IPS DF 6.9 (cell line): ENCODE data around the gene GATAD2B.

Experiments
- DNase-seq: peaks from one replicate; pipeline ENCODE4 v3.0.0-alpha.2; 2013; ENCODE audit warnings: low read depth, low spot score
- H3K27ac ChIP-seq: one replicate; pipeline ENCODE4 v1.5.1; 2013; ENCODE audit warnings: low read length, control low read depth
- H3K27me3 ChIP-seq: 2 replicates; pipeline ENCODE4 v1.6.1; 2013; ENCODE audit warnings: mild to moderate bottlenecking, low read length; ENCODE audit not compliant: control insufficient read depth, insufficient read depth
- H3K36me3 ChIP-seq: 2 replicates; pipeline ENCODE4 v1.6.1; 2013; ENCODE audit warnings: low read length; ENCODE audit not compliant: control insufficient read depth, insufficient read depth
- H3K4me1 ChIP-seq: 2 replicates; pipeline ENCODE4 v1.6.1; 2013; ENCODE audit warnings: low read length; ENCODE audit not compliant: control insufficient read depth, insufficient read depth
- H3K4me3 ChIP-seq: 2 replicates; pipeline ENCODE4 v1.5.1; 2013; ENCODE audit warnings: mild to moderate bottlenecking, low read length
- H3K9me3 ChIP-seq: 2 replicates; pipeline ENCODE4 v1.6.1; 2013; ENCODE audit warnings: low read length, inconsistent platforms; ENCODE audit not compliant: control insufficient read depth, insufficient read depth
- WGBS: extraction: QIAGEN DNeasy Blood & Tissue Kit; methylation state at CpG from one replicate; pipeline ENCODE4 v1.1.7; 2013; ENCODE audit warnings: mixed read lengths, missing lambda C conversion rate; ENCODE audit not compliant: insufficient read length, insufficient coverage; 5-methylcytosine and 5-hydroxymethylcytosine counted together

GATAD2B gene

DNA sequence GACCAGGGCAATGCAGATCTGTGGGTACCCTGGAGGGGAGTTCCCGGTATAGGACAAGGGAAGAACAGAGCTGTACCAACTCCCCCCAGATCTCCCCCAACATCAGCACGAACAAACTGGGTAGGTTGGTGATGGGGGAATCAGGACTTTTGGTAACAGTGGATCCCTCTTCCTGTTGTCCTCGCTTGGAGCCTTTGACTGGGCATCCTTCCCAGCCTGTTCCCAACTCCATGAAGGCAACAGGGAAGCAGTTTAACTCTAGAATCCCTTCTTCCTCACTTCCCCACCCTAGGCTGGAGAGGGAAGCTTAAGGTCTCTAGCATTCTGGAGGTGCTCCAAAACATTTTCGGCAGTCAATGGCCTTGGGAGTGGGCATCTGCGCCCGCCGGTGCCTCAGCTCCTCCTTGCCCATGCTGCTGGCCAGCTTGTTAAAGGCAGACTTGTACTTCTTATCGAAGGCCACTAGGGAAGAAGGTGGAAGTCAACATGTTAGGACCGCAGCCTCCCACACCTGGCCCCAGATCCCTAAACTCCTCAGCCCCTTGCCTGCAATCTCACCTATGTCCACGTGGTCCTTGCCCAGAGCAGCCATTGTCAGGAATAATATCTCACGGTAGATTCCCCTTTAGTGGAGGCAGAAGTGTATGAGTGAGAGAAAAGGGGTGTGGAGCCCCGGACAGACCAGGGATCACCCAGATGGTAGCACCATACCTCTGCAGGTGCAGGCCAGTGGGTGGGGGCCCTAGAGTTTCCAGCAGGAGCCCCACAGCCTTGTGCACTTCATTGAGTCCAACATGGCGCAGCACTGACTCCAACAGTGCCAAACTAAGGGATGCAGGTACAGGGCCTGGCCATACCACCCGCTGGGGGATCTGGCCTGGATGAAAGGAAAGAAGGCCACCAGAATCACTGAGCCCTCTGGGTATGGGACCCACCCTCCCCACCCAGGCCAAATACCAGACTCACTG is 7.5 kb upstream of the GATAD2B start:
- no CpG with 5 or more reads among the region's 14 CpGs for WGBS
- no peak for DNase-seq
- H3K36me3 ChIP-seq, result peaks cover 21% of the 10 kb centered on the region

DNA sequence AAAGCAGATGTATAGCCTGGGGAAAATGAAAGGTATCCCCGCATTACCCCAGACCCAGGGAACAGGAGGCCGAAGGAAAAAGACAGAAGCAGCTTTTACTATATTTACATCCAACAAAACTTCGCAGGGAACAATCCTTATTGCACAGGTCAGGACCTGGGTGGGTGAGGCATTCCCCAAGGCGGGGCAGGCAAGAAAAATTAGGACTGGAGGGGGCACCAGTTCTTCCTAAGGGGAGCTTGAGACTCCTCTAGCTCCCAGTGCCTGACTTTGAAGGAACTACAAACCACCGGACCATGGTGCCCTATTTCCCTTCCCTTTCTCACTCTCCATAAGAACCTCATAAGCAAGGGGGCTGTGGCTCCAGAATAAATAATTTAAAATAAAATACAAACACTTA is 6.7 kb upstream of the GATAD2B start:
- no peaks in the 10 kb centered on the region for H3K4me1 ChIP-seq
- no peaks in the 10 kb centered on the region for H3K9me3 ChIP-seq
- no CpG with 5 or more reads among the region's 5 CpGs for WGBS
- H3K4me3 ChIP-seq, result no peak overlapping the region
- H3K36me3 ChIP-seq, result peaks cover 17% of the 10 kb centered on the region
- H3K27me3 ChIP-seq, result no peaks in the 10 kb centered on the region
- no peak overlapping the region for H3K27ac ChIP-seq
- no peak for DNase-seq

More for the DNA sequence above, 7.5 kb upstream of the GATAD2B start:
- no peaks in the 10 kb centered on the region for H3K27me3 ChIP-seq
- no peak overlapping the region for H3K4me3 ChIP-seq
- no peaks in the 10 kb centered on the region for H3K4me1 ChIP-seq
- no peaks in the 10 kb centered on the region for H3K9me3 ChIP-seq
- no peak overlapping the region for H3K27ac ChIP-seq

DNA sequence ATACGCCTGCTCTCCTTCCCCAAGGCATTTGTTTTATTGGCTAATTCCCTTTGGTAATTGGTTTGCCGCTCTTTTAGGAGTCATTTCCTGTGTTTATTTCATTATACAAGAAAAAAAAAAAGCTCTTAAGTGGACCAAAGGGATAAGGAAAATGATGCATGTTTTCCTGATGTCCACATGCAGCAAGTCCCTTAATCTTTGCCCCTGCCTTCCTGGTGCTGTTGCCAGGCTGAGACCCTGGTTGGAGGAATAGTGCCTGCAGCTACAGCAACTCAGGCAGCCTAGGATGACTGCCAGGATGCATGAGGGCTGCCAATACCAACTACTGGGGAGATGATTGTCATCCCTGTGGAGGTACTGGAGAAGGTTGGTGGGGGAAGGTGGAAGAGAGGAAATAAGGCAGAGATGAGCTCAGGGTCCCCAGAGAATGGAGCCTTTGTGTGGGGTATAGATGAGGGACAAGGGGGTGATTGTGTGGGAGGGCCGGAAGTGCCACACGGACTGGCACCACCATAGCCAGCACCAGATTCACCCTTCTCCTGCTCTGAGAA is 6.1 kb upstream of the GATAD2B start:
- no peaks in the 10 kb centered on the region for H3K4me1 ChIP-seq
- no peaks in the 10 kb centered on the region for H3K27me3 ChIP-seq
- no CpG with 5 or more reads among the region's 4 CpGs for WGBS
- H3K9me3 ChIP-seq, result no peaks in the 10 kb centered on the region
- peaks cover 17% of the 10 kb centered on the region for H3K36me3 ChIP-seq
- no peak for DNase-seq
- H3K27ac ChIP-seq, result no peak overlapping the region
- H3K4me3 ChIP-seq, result no peak overlapping the region

GRCh38 chr1:153928245-153928644 is 5.5 kb upstream of the GATAD2B start:
- Histone ChIP-seq H3K4me3 (no peak overlapping the region), H3K27ac (no peak overlapping the region), H3K27me3 (no peaks in the 10 kb centered on the region), H3K9me3 (no peaks in the 10 kb centered on the region), H3K36me3 (peaks cover 11% of the 10 kb centered on the region), H3K4me1 (no peaks in the 10 kb centered on the region)
- DNase-seq, result no peak
- no CpG with 5 or more reads among the region's 1 CpG for WGBS

- no CpG with 5 or more reads among the region's 4 CpGs for WGBS
Measured at GRCh38 chr1:153926405-153926804, 3.6 kb upstream of the GATAD2B start.

DNA sequence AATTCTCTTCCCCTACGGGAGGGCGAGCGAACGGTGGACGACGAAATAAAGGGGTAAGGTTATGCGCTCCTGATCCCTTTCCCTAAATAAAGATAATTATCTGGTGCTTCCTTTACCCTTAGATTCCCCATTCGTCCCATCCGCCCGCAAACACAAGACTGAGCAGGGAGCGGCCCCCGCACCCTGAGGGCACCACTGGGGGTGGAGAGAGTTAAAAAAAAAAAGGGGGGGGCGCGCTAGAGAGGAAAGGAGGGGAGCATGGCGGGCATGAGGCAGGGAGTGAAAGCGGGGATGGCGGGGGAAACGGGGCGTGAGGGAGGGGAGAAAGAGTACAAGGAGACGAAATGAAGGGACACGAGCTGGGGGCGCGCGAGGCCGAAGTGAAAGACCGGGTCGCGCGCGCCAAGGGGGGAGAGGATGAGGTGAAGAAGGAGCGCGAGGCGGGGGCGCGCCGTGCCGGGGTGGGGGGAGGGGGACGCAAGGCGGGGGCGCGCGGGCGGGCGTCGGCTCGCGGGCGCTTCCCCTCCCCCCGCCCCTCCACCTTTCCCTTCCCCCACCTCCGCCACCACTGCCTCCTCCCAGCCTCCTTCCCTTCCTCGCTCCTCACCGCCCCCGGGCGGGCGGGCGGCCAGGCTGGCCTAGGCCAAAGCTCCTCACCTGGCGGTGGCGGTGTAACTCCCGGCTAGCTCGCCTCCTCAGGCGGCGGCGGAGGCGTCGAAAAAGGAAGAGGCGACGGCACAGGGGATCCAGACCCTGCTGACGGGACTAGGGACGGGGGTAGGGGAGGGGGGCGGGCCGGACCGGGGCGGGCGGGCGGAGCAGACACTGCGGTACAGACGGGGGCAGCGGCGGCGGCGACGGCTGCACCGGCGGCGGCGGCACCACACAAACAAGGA is 448 bp downstream of the GATAD2B start:
- 0 out of 2 replicates have a peak, but pooled peaks cover 4% of the 10 kb centered on the region for H3K36me3 ChIP-seq
- no peak overlapping the region for H3K27ac ChIP-seq
- no peaks in the 10 kb centered on the region for H3K9me3 ChIP-seq
- peaks cover 2% of the 10 kb centered on the region; the same call in 1 of the 2 replicates for H3K4me1 ChIP-seq
- peak overlapping the region; percentile 72 for H3K4me3 ChIP-seq
- no peak for DNase-seq
- WGBS, result no CpG with 5 or more reads among the region's 86 CpGs
- H3K27me3 ChIP-seq, result no peaks in the 10 kb centered on the region

More at GRCh38 chr1:153926405-153926804, 3.6 kb upstream of the GATAD2B start:
- H3K27ac ChIP-seq, result no peak overlapping the region
- no peaks in the 10 kb centered on the region for H3K27me3 ChIP-seq
- no peaks in the 10 kb centered on the region for H3K4me1 ChIP-seq
- H3K36me3 ChIP-seq, result 0 out of 2 replicates have a peak, but pooled peaks cover 4% of the 10 kb centered on the region
- H3K4me3 ChIP-seq, result no peak overlapping the region
- DNase-seq, result no peak
- H3K9me3 ChIP-seq, result no peaks in the 10 kb centered on the region

- no CpG with 5 or more reads among the region's 10 CpGs for WGBS
- no peaks in the 10 kb centered on the region for H3K27me3 ChIP-seq
Measured at GRCh38 chr1:153921803-153922075, 1.0 kb downstream of the GATAD2B start.

DNA sequence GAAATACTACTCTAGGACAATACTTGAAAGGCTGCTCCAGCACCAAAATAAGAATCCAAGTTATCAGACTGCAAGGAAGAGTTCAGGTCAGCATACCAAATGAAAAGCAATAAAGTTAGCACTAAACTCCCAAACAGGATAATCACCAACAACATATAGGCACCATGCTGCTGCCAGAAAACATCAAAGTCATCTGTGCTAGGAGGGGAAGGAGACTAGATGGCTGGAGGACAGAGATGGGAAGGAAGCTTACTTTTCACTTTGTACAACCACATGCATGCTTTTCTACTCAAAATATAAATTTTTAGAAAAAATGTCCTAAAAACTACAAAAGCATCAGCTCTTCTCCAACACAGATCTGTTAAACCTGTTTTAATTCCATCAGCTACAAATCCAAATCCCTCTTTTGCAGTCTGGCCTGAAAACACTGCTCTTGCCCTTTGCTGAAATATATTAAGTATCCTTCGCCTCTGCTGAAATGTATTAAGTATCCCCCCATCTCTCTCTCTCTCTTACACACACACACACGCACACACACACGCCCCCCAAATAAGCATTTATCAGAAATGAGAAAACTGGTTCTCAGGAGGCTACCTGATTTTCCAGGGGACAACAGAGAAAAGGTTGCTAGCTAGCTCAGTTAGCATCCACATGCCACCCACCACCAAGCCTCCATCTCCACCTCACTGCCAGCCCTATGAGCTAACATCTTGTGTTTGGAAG is 1.5 kb downstream of the GATAD2B start:
- WGBS, result no CpG with 5 or more reads among the region's 3 CpGs
- Histone ChIP-seq H3K27ac (no peak overlapping the region), H3K4me3 (peak overlapping the region; percentile 72; the same call in 1 of the 2 replicates), H3K27me3 (no peaks in the 10 kb centered on the region), H3K36me3 (0 out of 2 replicates have a peak, but pooled peaks cover 4% of the 10 kb centered on the region), H3K4me1 (peaks cover 2% of the 10 kb centered on the region; the same call in 1 of the 2 replicates), H3K9me3 (no peaks in the 10 kb centered on the region)
- no peak for DNase-seq

More at GRCh38 chr1:153921803-153922075, 1.0 kb downstream of the GATAD2B start:
- Histone ChIP-seq H3K9me3 (no peaks in the 10 kb centered on the region), H3K4me3 (peak overlapping the region; percentile 72), H3K36me3 (0 out of 2 replicates have a peak, but pooled peaks cover 4% of the 10 kb centered on the region), H3K27ac (no peak overlapping the region), H3K4me1 (peaks cover 2% of the 10 kb centered on the region; the same call in 1 of the 2 replicates)
- DNase-seq, result no peak

GRCh38 chr1:153919876-153920852 is 2.6 kb downstream of the GATAD2B start:
- no CpG with 5 or more reads among the region's 4 CpGs for WGBS
- Histone ChIP-seq H3K27me3 (no peaks in the 10 kb centered on the region), H3K36me3 (0 out of 2 replicates have a peak, but pooled peaks cover 4% of the 10 kb centered on the region), H3K4me3 (no peak overlapping the region), H3K9me3 (no peaks in the 10 kb centered on the region), H3K4me1 (peaks cover 2% of the 10 kb centered on the region; the same call in 1 of the 2 replicates), H3K27ac (no peak overlapping the region)
- DNase-seq, result no peak
